ENCODE measurements around the gene TMEM108.

TMEM108 gene

DNA sequence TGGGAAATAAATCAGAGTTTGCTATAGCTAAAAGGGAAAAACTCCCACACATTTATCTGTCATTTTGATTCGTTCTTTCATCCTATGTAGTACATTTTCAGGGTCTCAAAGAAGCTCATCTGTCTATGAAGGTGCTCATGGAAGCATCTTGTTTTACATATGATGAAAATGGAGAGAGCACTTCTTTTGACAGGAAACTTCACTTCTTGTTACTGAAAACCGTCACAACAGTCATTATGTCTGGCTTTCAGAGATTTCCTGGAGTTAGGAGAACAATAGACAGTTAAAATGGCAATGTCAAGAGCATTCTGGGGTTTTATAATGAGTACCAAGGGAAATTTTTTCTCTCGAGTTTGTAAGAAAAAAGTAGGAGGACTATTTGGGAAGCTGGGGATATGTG lies 83.3 kb downstream of the TMEM108 start:
- peak; percentile 56 for DNase-seq

- DNase-seq = no peak
Observed at GRCh38 chr3:133123636-133124035, 85.4 kb downstream of the TMEM108 start.

DNA sequence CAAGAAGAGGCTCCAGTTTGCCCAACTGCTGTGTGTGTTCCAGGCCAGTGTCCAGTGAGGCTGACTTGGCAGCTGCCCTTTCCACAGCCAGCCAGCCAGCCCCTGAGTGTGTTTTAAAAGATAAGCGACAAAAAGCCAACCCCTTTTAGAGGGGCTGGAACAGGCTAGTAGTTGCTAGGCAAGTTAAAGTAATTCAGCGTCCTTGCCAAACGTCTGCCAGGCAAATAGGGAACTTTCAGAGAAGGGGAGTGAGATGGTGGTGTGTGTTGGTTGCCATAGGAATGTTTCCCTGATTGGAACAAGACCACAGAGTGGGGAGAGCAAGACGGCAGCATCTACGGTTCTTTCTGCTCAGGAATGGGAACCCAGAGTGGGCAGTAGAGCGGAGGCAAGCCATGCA lies 86.3 kb downstream of the TMEM108 start:
- peak; percentile 47 for DNase-seq

DNA sequence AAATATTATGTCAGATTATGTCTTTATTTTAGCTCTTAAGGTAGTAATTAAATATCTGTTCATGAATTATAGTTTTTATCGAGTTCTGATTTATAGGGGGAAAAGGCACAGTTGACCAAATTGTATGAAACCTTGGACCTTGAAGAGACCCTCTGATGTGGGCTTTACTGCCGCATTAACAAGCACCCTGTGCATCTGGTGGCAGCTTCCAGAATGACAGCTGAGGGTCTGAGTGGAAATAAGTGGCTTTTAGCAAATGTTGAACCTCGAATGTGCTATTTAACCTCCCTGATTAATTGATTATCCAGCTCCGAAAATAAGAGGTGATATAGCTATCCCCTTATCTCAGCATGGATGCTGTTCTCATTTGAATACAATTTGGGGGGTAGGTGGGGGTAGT lies 87.0 kb downstream of the TMEM108 start:
- DNase-seq = no peak

GRCh38 chr3:133125802-133126201 lies 87.6 kb downstream of the TMEM108 start:
- DNase-seq = no peak

- no peak for DNase-seq
Observed at GRCh38 chr3:133127381-133127780, 89.2 kb downstream of the TMEM108 start.

- no peak for DNase-seq
Observed at GRCh38 chr3:133130168-133130567, 92.0 kb downstream of the TMEM108 start.

GRCh38 chr3:133135306-133135705 lies 97.1 kb downstream of the TMEM108 start:
- no peak for DNase-seq

GRCh38 chr3:133136114-133137041 lies 98.2 kb downstream of the TMEM108 start:
- no peak for DNase-seq

- no peak for DNase-seq
Observed at GRCh38 chr3:133137042-133137996, 99.1 kb downstream of the TMEM108 start.

GRCh38 chr3:133138017-133138416 lies 99.8 kb downstream of the TMEM108 start:
- no peak for DNase-seq

- DNase-seq = no peak
Observed at GRCh38 chr3:133152056-133152455, 113.9 kb downstream of the TMEM108 start.

GRCh38 chr3:133152681-133153220 lies 114.6 kb downstream of the TMEM108 start:
- no peak for DNase-seq

GRCh38 chr3:133153382-133153781 lies 115.2 kb downstream of the TMEM108 start:
- no peak for DNase-seq

- no peak for DNase-seq
Observed at GRCh38 chr3:133157716-133158115, 119.5 kb downstream of the TMEM108 start.

- no peak for DNase-seq
Observed at GRCh38 chr3:133158686-133159085, 120.5 kb downstream of the TMEM108 start.

DNA sequence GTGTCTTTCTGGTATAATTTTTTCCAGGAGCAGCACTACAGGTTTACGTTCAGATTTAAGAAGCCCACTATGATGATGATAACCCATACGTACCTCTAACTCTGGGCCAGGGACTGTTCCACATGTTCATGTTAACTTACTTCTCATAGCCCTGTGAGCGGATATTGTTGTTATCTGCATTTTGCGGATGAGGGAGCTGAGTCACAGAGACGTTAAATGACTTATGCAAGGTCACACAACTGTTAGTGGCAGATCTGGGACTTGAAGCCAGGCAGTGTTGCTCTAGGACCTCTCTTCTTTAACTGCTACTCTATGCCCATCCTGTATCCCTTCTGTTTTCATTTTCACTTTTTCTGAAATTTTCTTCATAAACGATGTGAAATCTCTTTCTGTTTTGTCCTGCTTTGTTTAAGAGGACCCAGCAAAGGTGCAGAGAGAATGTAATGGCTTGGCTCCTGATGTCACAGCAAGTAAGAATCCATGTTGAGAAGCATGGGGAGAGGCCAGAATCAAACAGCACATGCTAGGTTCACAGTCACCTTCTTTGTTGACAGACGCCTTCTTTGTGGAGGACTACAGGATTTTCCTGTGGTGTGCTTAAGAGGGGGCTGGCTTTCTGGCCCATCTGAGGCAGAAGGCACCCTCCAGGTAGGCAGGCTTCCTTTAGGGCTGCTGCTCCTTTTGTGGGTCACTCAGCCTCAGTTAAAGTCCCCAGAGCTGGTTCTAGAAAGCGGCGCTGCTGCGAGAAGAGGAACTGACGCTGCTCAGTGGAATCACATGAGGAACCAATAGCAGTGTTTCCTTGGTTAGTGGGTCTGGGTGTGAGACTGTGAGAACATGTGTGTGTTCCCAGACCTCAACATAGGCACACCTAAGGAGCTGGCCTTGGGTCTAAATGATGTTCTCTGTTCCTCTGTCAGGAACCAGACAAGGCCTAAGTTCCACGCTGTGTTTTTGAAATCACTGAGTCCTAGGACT lies 121.6 kb downstream of the TMEM108 start:
- no peak for DNase-seq

GRCh38 chr3:133161656-133162055 lies 123.5 kb downstream of the TMEM108 start:
- no peak for DNase-seq

DNA sequence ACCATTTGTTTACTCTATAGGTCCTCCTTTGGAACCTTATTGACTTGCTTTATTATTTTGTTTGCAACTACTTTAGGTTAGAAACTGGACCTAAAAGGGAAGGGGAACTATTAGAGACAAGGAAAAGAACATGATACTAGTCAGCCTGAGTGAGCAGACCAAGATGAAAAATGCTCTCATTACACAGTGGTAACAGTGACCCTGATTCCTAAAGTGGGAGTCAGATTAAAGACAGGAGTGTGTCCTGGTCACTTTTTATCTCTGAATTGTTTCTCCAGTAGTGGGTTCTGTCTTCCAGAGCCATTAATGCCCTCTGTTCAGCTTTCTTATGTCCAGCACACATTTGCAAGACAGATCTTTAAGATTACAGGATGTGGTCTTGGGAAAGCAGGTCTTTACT lies 124.1 kb downstream of the TMEM108 start:
- no peak for DNase-seq

GRCh38 chr3:133162670-133163305 lies 124.6 kb downstream of the TMEM108 start:
- DNase-seq = no peak

DNA sequence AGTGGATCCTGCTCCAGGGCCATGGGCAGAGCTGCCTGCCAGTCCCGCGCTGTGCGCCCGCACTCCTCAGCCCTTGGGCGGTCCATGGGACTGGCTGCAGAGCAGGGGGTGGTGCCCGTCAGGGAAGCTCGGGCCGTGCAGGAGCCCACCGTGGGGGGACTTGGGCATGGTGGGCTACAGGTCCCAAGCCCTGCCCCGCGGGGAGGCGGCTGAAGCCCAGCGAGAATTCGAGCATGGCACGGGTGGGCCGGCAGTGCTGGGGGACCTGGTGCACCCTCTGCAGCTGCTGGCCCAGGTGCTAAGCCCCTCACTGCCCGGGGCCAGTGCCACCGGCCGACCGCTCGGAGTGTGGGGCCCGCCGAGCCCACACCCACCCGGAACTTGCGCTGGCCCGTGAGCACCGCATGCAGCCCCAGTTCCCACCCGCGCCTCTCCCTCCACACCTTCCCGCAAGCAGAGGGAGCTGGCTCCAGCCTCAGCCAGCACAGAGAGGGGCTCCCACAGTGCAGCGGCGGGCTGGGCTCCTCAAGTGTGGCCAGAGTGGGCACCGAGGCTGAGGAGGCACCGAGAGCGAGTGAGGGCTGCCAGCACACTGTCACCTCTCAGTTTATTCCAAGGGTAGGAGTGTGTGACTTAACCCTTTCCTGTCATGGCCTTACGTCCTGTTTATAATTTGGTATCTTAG lies 129.3 kb downstream of the TMEM108 start:
- DNase-seq = no peak
